ENCODE results near the gene WWP2. TPM values are rescaled to one million over a fixed set of nuclear protein-coding genes. Genes with fewer than 3 reads are reported as not detected.
A peak's percentile ranks its signal among the peaks of the same experiment; 100 is the strongest.
"Not testable (repeated sequence)": the region's sequence is repeated elsewhere in the genome, so short reads cannot be mapped to it uniquely, and the experiment has no call there.

The WWP2 gene
- total and polyA plus RNA-seq, 2 experiments from 2014 or later, result 19.9 to 23.1 TPM

DNA sequence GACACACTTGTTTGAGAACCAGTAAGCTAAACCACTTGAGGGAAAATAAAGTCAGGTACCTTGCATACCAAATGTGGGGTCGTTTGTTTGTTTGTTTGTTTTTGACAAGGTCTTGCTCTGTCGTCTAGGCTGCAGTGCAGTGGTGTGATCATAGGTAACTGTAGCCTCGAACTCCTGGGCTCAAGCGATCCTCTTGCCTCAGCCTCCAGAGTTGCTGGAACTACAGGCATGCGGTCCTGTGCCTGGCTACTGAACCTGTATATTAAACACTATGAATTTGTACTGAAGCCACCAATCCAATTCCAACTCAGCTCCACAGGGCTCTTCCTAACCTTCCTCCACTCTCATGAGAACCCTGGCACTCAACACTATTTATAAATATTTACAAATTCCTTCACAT, 51.9 kb downstream of the WWP2 start:
- peaks cover 11% of the 10 kb centered on the region for H3K4me1 ChIP-seq (ENCODE audit: insufficient read depth)
- 75% methylated on average over 5 of the region's 5 CpGs for WGBS (ENCODE audit: low lambda C conversion rate, missing lambda C conversion rate)
- DNase-seq (ENCODE audit: low spot score), result no peak
- no peaks in the 10 kb centered on the region for H3K36me3 ChIP-seq (replicated peaks; ENCODE audit: insufficient read depth, low read depth)
- H3K27ac ChIP-seq, result peak overlapping the region; percentile 75
- H2AFZ ChIP-seq, result no peak overlapping the region
- H4K20me1 ChIP-seq (ENCODE audit: insufficient read depth, poor library complexity, severe bottlenecking), result no peaks in the 10 kb centered on the region
- H3K27me3 ChIP-seq, result no peaks in the 10 kb centered on the region
- no peaks in the 10 kb centered on the region for H3K9me2 ChIP-seq (replicated peaks; ENCODE audit: insufficient read depth)
- TF ChIP-seq, protein P1, sequence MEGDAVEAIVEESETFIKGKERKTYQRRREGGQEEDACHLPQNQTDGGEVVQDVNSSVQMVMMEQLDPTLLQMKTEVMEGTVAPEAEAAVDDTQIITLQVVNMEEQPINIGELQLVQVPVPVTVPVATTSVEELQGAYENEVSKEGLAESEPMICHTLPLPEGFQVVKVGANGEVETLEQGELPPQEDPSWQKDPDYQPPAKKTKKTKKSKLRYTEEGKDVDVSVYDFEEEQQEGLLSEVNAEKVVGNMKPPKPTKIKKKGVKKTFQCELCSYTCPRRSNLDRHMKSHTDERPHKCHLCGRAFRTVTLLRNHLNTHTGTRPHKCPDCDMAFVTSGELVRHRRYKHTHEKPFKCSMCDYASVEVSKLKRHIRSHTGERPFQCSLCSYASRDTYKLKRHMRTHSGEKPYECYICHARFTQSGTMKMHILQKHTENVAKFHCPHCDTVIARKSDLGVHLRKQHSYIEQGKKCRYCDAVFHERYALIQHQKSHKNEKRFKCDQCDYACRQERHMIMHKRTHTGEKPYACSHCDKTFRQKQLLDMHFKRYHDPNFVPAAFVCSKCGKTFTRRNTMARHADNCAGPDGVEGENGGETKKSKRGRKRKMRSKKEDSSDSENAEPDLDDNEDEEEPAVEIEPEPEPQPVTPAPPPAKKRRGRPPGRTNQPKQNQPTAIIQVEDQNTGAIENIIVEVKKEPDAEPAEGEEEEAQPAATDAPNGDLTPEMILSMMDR (IDR thresholded peaks at IDR 0.05; ENCODE audit: poor library complexity), result no peak
- no peaks in the 10 kb centered on the region for H3K9me3 ChIP-seq (ENCODE audit: low read depth)
- peak overlapping the region; percentile 15 for H3K4me2 ChIP-seq
- H3K4me3 ChIP-seq, result no peak overlapping the region
- no peaks in the 10 kb centered on the region for H3K79me2 ChIP-seq

DNA sequence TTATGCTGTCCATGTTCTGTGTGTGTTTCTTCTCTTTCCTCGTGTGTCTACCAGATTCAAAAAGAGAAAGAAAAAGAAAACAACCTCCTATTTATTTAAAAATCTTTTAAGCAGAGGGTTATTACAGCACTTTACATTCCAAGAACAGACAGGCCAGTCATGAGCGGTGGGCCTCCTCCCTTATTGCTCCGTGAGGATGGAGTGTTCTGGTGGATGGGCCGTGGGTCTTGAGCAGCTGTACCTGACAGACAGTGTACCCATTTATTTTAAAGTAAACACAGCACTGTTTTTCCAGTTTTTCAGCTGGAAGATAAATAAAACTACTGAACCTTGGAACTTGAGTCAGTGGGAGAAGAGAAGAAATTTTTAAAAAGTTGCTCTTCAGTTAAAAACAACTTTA, 52.4 kb downstream of the WWP2 start:
- peak; percentile 33 for DNase-seq (ENCODE audit: low spot score)
- Histone ChIP-seq H3K4me3 (no peak overlapping the region), H4K20me1 (ENCODE audit: insufficient read depth, poor library complexity, severe bottlenecking) (no peaks in the 10 kb centered on the region), H2AFZ (no peak overlapping the region), H3K36me3 (replicated peaks; ENCODE audit: insufficient read depth, low read depth) (no peaks in the 10 kb centered on the region), H3K27me3 (no peaks in the 10 kb centered on the region), H3K27ac (peak overlapping the region; percentile 75), H3K4me1 (ENCODE audit: insufficient read depth) (peaks cover 11% of the 10 kb centered on the region), H3K79me2 (no peaks in the 10 kb centered on the region), H3K9me3 (ENCODE audit: low read depth) (no peaks in the 10 kb centered on the region), H3K4me2 (peak overlapping the region; percentile 15), H3K9me2 (replicated peaks; ENCODE audit: insufficient read depth) (no peaks in the 10 kb centered on the region)
- TF ChIP-seq EZH2 (IDR thresholded peaks at IDR 0.05; ENCODE audit: borderline replicate concordance) (no peak), EZH2phosphoT487 (IDR thresholded peaks at IDR 0.05; ENCODE audit: low read depth, severe bottlenecking, unreplicated experiment) (no peak)
- TF ChIP-seq, protein P1 (IDR thresholded peaks at IDR 0.05; ENCODE audit: poor library complexity), result no peak
- 22% methylated on average over 4 of the region's 4 CpGs for WGBS (ENCODE audit: low lambda C conversion rate, missing lambda C conversion rate)

GRCh38 chr16:69815216-69815883, 53.2 kb downstream of the WWP2 start:
- not testable (repeated sequence) for H3K9me3 ChIP-seq (ENCODE audit: low read depth); H3K36me3 ChIP-seq (replicated peaks; ENCODE audit: insufficient read depth, low read depth)
- H3K27ac ChIP-seq, result peak overlapping the region; percentile 79

DNA sequence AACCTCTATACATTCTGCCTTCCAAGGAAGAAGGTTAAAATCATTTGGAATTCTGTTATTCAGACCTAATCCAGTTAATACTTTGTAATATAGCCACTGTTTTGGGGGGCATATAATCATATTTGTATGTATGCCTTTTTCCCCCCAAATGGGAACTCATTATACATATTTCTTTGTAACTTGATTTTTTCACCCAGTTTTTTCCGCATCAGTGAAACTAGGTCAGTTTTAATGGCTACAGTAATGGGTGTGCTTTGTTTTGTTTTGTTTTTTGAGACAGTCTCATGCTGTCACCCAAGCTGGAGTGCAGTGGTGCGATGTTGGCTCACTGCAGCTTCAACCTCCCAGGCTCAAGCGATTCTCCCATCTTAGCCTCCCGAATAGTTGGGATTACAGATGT, 54.9 kb downstream of the WWP2 start:
- no peak for DNase-seq (ENCODE audit: low spot score)
- TF ChIP-seq EZH2 (IDR thresholded peaks at IDR 0.05; ENCODE audit: borderline replicate concordance) (no peak), EZH2phosphoT487 (IDR thresholded peaks at IDR 0.05; ENCODE audit: low read depth, severe bottlenecking, unreplicated experiment) (no peak)
- TF ChIP-seq, protein P1 (IDR thresholded peaks at IDR 0.05; ENCODE audit: poor library complexity), result no peak
- no peak overlapping the region for H3K27ac ChIP-seq
- H3K4me2 ChIP-seq, result no peak overlapping the region
- H3K27me3 ChIP-seq, result no peaks in the 10 kb centered on the region
- no peaks in the 10 kb centered on the region for H3K9me3 ChIP-seq (ENCODE audit: low read depth)
- WGBS (ENCODE audit: low lambda C conversion rate, missing lambda C conversion rate), result 97% methylated on average over 4 of the region's 4 CpGs
- H3K4me3 ChIP-seq, result no peak overlapping the region
- no peaks in the 10 kb centered on the region for H3K9me2 ChIP-seq (replicated peaks; ENCODE audit: insufficient read depth)
- peaks cover 24% of the 10 kb centered on the region for H3K4me1 ChIP-seq (ENCODE audit: insufficient read depth)
- H3K36me3 ChIP-seq (replicated peaks; ENCODE audit: insufficient read depth, low read depth), result no peaks in the 10 kb centered on the region
- no peaks in the 10 kb centered on the region for H3K79me2 ChIP-seq
- H4K20me1 ChIP-seq (ENCODE audit: insufficient read depth, poor library complexity, severe bottlenecking), result no peaks in the 10 kb centered on the region
- no peak overlapping the region for H2AFZ ChIP-seq

More at GRCh38 chr16:69815216-69815883, 53.2 kb downstream of the WWP2 start:
- peaks cover 11% of the 10 kb centered on the region for H3K4me1 ChIP-seq (ENCODE audit: insufficient read depth)
- not testable (repeated sequence) for H3K79me2 ChIP-seq; H2AFZ ChIP-seq; DNase-seq (ENCODE audit: low spot score); H4K20me1 ChIP-seq (ENCODE audit: insufficient read depth, poor library complexity, severe bottlenecking); H3K4me3 ChIP-seq; H3K27me3 ChIP-seq; H3K4me2 ChIP-seq; H3K9me2 ChIP-seq (replicated peaks; ENCODE audit: insufficient read depth)
- WGBS (ENCODE audit: low lambda C conversion rate, missing lambda C conversion rate), result 89% methylated on average over 15 of the region's 15 CpGs
